ENCODE measurements around the gene TSNAXIP1.

GRCh38 chr16:67782567-67783352 lies 23.9 kb upstream of the TSNAXIP1 start:
- TF ChIP-seq, protein P1, sequence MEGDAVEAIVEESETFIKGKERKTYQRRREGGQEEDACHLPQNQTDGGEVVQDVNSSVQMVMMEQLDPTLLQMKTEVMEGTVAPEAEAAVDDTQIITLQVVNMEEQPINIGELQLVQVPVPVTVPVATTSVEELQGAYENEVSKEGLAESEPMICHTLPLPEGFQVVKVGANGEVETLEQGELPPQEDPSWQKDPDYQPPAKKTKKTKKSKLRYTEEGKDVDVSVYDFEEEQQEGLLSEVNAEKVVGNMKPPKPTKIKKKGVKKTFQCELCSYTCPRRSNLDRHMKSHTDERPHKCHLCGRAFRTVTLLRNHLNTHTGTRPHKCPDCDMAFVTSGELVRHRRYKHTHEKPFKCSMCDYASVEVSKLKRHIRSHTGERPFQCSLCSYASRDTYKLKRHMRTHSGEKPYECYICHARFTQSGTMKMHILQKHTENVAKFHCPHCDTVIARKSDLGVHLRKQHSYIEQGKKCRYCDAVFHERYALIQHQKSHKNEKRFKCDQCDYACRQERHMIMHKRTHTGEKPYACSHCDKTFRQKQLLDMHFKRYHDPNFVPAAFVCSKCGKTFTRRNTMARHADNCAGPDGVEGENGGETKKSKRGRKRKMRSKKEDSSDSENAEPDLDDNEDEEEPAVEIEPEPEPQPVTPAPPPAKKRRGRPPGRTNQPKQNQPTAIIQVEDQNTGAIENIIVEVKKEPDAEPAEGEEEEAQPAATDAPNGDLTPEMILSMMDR (IDR thresholded peaks at IDR 0.05) = no peak
- no peak for TF ChIP-seq POLR2A (IDR thresholded peaks at IDR 0.05)
